ENCODE measurements around the gene ZNF184.

ZNF184 gene

GRCh38 chr6:27472617-27473400, at the start of gene ZNF184:
ZNF184 (minus strand) TSS chr6:27473105; CDS start chr6:27472294, 811 bp downstream.
- peak; percentile 74 for DNase-seq (ENCODE audit: low read depth, low spot score)

GRCh38 chr6:27518881-27519795, 46.2 kb upstream of the ZNF184 start:
- peak; percentile 26 for DNase-seq (ENCODE audit: low read depth, low spot score)

GRCh38 chr6:27517928-27518787, 45.3 kb upstream of the ZNF184 start:
- no peak for DNase-seq (ENCODE audit: low read depth, low spot score)

- DNase-seq (ENCODE audit: low read depth, low spot score) = no peak
Observed at GRCh38 chr6:27517238-27517637, 44.3 kb upstream of the ZNF184 start.

- no peak for DNase-seq (ENCODE audit: low read depth, low spot score)
Observed at GRCh38 chr6:27514906-27515495, 42.1 kb upstream of the ZNF184 start.

- DNase-seq (ENCODE audit: low read depth, low spot score) = no peak
Observed at GRCh38 chr6:27512525-27512924, 39.6 kb upstream of the ZNF184 start.

GRCh38 chr6:27507041-27507956, 34.4 kb upstream of the ZNF184 start:
- no peak for DNase-seq (ENCODE audit: low read depth, low spot score)

GRCh38 chr6:27505209-27506027, 32.5 kb upstream of the ZNF184 start:
- no peak for DNase-seq (ENCODE audit: low read depth, low spot score)

- DNase-seq (ENCODE audit: low read depth, low spot score) = peak; percentile 59
Observed at GRCh38 chr6:27503436-27504030, 30.6 kb upstream of the ZNF184 start.

- DNase-seq (ENCODE audit: low read depth, low spot score) = peak; percentile 50
Observed at GRCh38 chr6:27502508-27503435, 29.9 kb upstream of the ZNF184 start.

GRCh38 chr6:27501187-27501586, 28.3 kb upstream of the ZNF184 start:
- no peak for DNase-seq (ENCODE audit: low read depth, low spot score)

GRCh38 chr6:27500177-27500576, 27.3 kb upstream of the ZNF184 start:
- DNase-seq (ENCODE audit: low read depth, low spot score) = no peak

GRCh38 chr6:27495386-27496135, 22.7 kb upstream of the ZNF184 start:
- no peak for DNase-seq (ENCODE audit: low read depth, low spot score)

- DNase-seq (ENCODE audit: low read depth, low spot score) = no peak
Observed at GRCh38 chr6:27494987-27495385, 22.1 kb upstream of the ZNF184 start.

GRCh38 chr6:27494103-27494502, 21.2 kb upstream of the ZNF184 start:
- no peak for DNase-seq (ENCODE audit: low read depth, low spot score)

- no peak for DNase-seq (ENCODE audit: low read depth, low spot score)
Observed at GRCh38 chr6:27492631-27493190, 19.8 kb upstream of the ZNF184 start.

Data from activated CD4-positive, CD25-positive, alpha-beta regulatory T cell treated with anti-CD3 and anti-CD28 coated beads, Interleukin-2, amount 50 U/mL, for 16 hours (primary cell).